Measurements from ENCODE around the gene PRMT7.

GRCh38 chr16:68401871-68402747, 91.3 kb downstream of the PRMT7 start:
- TF ChIP-seq CTCF (IDR thresholded peaks at IDR 0.05) (no peak), POLR2A (IDR thresholded peaks at IDR 0.05) (no peak), POLR2AphosphoS5 (IDR thresholded peaks at IDR 0.05) (no peak), EP300 (IDR thresholded peaks at IDR 0.05) (no peak)

Data from gastroesophageal sphincter (tissue), 3 donors.